Osteocyte (in vitro differentiated cells): ENCODE data around the gene PDP2. TPM values are rescaled to one million over a fixed set of nuclear protein-coding genes. Genes with fewer than 3 reads are reported as not detected.

Experiments
- DNase-seq: peaks from one replicate; pipeline ENCODE4 v3.0.0; 2021; ENCODE audit warnings: mixed read lengths; ENCODE audit not compliant: unreplicated experiment; ENCODE audit errors: extremely low spot score
- H3K27ac Mint-ChIP-seq: one replicate; pipeline ENCODE4 v1.8.0; 2021; ENCODE audit warnings: mild to moderate bottlenecking, mixed read lengths; ENCODE audit not compliant: unreplicated experiment
- H3K27me3 Mint-ChIP-seq: one replicate; pipeline ENCODE4 v1.8.0; 2021; ENCODE audit warnings: mixed read lengths; ENCODE audit not compliant: unreplicated experiment
- H3K36me3 Mint-ChIP-seq: one replicate; pipeline ENCODE4 v1.8.0; 2021; ENCODE audit warnings: mixed read lengths; ENCODE audit not compliant: unreplicated experiment
- H3K4me1 Mint-ChIP-seq: one replicate; pipeline ENCODE4 v1.8.0; 2021; ENCODE audit warnings: mixed read lengths; ENCODE audit not compliant: unreplicated experiment
- H3K4me3 Mint-ChIP-seq: one replicate; pipeline ENCODE4 v1.8.0; 2021; ENCODE audit warnings: mild to moderate bottlenecking, moderate library complexity, mixed read lengths; ENCODE audit not compliant: unreplicated experiment
- H3K9me3 Mint-ChIP-seq: one replicate; pipeline ENCODE4 v1.8.0; 2021; ENCODE audit warnings: mixed read lengths; ENCODE audit not compliant: unreplicated experiment
- total RNA-seq: library from RNA; stranded (reverse); gene quantifications from 2 replicates; pipeline ENCODE4 v1.2.1, GENCODE V29; 2021
- TF ChIP-seq, protein P1 (sequence below): fragments of 200-600 bp; sonication (generic); IDR thresholded peaks from 2 replicates; pipeline ENCODE4 v1.5.0; 2021; ENCODE audit warnings: antibody characterized with exemption, mild to moderate bottlenecking, moderate library complexity

PDP2 gene
- total RNA-seq, 1 donor from 2014 or later = 16.5 TPM

GRCh38 chr16:66841366-66841765 lies 38.9 kb upstream of the PDP2 start:
- Mint-ChIP-seq H3K27me3 (peaks cover 58% of the 10 kb centered on the region), H3K4me3 (no peak overlapping the region), H3K27ac (no peak overlapping the region), H3K9me3 (peaks cover 15% of the 10 kb centered on the region), H3K4me1 (peaks cover 24% of the 10 kb centered on the region), H3K36me3 (peaks cover 5% of the 10 kb centered on the region)
- peak; percentile 8 for DNase-seq
- TF ChIP-seq, protein P1, sequence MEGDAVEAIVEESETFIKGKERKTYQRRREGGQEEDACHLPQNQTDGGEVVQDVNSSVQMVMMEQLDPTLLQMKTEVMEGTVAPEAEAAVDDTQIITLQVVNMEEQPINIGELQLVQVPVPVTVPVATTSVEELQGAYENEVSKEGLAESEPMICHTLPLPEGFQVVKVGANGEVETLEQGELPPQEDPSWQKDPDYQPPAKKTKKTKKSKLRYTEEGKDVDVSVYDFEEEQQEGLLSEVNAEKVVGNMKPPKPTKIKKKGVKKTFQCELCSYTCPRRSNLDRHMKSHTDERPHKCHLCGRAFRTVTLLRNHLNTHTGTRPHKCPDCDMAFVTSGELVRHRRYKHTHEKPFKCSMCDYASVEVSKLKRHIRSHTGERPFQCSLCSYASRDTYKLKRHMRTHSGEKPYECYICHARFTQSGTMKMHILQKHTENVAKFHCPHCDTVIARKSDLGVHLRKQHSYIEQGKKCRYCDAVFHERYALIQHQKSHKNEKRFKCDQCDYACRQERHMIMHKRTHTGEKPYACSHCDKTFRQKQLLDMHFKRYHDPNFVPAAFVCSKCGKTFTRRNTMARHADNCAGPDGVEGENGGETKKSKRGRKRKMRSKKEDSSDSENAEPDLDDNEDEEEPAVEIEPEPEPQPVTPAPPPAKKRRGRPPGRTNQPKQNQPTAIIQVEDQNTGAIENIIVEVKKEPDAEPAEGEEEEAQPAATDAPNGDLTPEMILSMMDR = no peak

DNA sequence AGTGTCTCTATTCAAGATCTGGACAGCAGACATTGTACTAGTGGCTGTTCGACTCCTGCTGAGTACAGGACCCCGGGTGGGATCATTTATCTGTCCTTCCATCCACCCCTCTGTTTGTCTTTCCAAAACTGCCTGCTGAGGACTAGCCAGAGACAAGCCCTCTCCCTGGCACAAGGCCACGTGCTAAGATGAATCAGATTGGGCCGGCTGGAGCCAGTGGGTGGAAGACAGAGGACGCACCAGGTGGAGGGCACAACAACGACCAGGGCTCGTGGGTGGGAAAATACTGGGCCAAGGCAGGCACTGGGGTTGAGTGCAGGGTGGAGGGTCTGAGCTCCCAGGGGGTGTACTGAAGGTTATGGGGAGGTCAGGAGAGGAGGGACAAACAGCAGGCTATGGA lies 37.5 kb upstream of the PDP2 start:
- DNase-seq = no peak
- peaks cover 62% of the 10 kb centered on the region for H3K27me3 Mint-ChIP-seq
- peaks cover 24% of the 10 kb centered on the region for H3K4me1 Mint-ChIP-seq
- H3K9me3 Mint-ChIP-seq = peaks cover 15% of the 10 kb centered on the region
- H3K4me3 Mint-ChIP-seq = no peak overlapping the region
- no peak overlapping the region for H3K27ac Mint-ChIP-seq
- TF ChIP-seq, protein P1 = no peak
- H3K36me3 Mint-ChIP-seq = peaks cover 5% of the 10 kb centered on the region

- Mint-ChIP-seq H3K36me3 (peaks cover 5% of the 10 kb centered on the region), H3K4me1 (peaks cover 24% of the 10 kb centered on the region), H3K4me3 (no peak overlapping the region), H3K27me3 (peaks cover 63% of the 10 kb centered on the region), H3K9me3 (peaks cover 13% of the 10 kb centered on the region), H3K27ac (no peak overlapping the region)
- no peak for DNase-seq
- TF ChIP-seq, protein P1 = no peak
These were observed 37.1 kb upstream of the PDP2 start for GRCh38 chr16:66843191-66843590.

DNA sequence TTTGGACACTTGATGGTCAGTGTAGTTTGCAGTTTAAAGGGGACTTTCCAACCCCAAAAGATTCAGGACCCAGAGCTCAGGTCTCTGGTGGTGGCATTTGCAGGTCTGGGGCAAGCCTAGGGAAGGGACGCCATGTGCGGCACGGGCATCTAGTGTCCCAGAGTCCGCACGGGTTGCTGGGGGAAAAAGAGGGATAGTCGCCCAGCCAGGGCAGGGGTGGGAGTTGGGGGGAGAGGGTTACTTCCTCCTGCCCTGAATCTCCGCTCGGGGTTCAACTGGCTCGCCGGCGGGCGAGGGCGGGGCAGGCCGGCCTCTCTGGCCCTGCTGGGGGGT lies 36.3 kb upstream of the PDP2 start:
- H3K4me1 Mint-ChIP-seq = peaks cover 24% of the 10 kb centered on the region
- H3K36me3 Mint-ChIP-seq = no peaks in the 10 kb centered on the region
- no peak overlapping the region for H3K27ac Mint-ChIP-seq
- no peak for DNase-seq
- peaks cover 58% of the 10 kb centered on the region for H3K27me3 Mint-ChIP-seq
- H3K4me3 Mint-ChIP-seq = peak overlapping the region; percentile 72
- TF ChIP-seq, protein P1 = no peak
- peaks cover 6% of the 10 kb centered on the region for H3K9me3 Mint-ChIP-seq

DNA sequence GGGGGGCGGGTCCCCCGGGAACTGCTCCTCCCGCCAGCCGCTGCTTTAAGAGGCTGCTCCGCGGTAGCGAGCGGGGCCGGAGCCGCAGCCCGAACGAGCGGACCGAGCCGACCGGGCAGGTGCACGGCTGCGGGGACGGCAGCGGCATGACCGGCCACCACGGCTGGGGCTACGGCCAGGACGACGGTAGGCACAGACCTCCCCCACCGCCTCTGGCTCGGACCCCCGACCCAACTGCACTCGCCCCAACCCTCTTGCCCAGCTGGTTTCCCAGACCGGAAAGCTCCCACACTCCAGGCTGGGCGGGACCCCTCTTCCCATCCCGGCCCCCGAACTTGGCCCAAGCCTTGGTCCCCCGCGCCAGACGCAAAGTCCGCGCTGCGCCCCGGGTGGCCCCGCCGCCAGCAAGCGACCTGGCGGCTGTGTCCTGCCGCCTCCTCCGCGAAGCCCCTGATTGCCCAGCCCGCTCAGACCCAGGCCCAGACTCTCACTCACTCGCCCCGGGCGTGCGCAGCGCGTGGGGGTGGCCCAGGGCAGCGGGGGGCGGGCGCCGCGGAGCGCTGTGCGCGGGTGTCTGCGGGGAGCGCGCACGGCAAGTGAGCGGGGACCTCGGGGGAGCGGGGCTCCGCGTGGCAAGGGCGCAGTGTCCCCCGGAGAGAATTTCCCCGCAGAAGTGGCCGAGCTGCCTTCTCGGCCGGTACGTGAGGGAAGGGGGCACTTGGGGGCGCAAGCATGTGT lies 35.8 kb upstream of the PDP2 start, which contains the start of gene CA7:
Gene CA7 (plus strand): TSS at position 73 of the 738 bp plus-strand sequence. CDS start 74 bp downstream, at position 147.
- Mint-ChIP-seq H3K36me3 (no peaks in the 10 kb centered on the region), H3K27me3 (peaks cover 52% of the 10 kb centered on the region), H3K27ac (no peak within 1 kb of the TSS)

More for the DNA sequence above, 35.8 kb upstream of the PDP2 start, which contains the start of gene CA7:
- H3K4me3 Mint-ChIP-seq = peak within 1 kb of the TSS; percentile 72
- TF ChIP-seq, protein P1 = no peak
- H3K9me3 Mint-ChIP-seq = peaks cover under 1% of the 10 kb centered on the region
- no peak for DNase-seq
- peaks cover 24% of the 10 kb centered on the region for H3K4me1 Mint-ChIP-seq
